BE2C (cell line): Measurements from ENCODE around the gene FBXO44.

Experiments
- DNase-seq: peaks from one replicate; pipeline ENCODE4 v3.0.0-alpha.2; 2020
- H3K27me3 ChIP-seq: fragments of 250-450 bp; sonication (Bioruptor Pico); 2 replicates; pipeline ENCODE4 v1.5.1; 2020; ENCODE audit warnings: mild to moderate bottlenecking
- H3K36me3 ChIP-seq: fragments of 250-450 bp; sonication (Bioruptor Pico); 2 replicates; pipeline ENCODE4 v1.5.1; 2020; ENCODE audit warnings: mild to moderate bottlenecking
- H3K4me1 ChIP-seq: fragments of 250-450 bp; sonication (Bioruptor Pico); 2 replicates; pipeline ENCODE4 v1.5.1; 2020
- H3K4me3 ChIP-seq: 2 replicates; pipeline ENCODE4 v1.5.1; 2011; ENCODE audit warnings: low read depth, low read length
- H3K9me3 ChIP-seq: fragments of 250-450 bp; sonication (Bioruptor Pico); 2 replicates; pipeline ENCODE4 v1.5.1; 2020
- TF ChIP-seq, protein P1 (sequence below): IDR thresholded peaks from 2 replicates; pipeline ENCODE4 v1.5.1; 2012; ENCODE audit warnings: mild to moderate bottlenecking, low read depth, low read length

The FBXO44 gene

DNA sequence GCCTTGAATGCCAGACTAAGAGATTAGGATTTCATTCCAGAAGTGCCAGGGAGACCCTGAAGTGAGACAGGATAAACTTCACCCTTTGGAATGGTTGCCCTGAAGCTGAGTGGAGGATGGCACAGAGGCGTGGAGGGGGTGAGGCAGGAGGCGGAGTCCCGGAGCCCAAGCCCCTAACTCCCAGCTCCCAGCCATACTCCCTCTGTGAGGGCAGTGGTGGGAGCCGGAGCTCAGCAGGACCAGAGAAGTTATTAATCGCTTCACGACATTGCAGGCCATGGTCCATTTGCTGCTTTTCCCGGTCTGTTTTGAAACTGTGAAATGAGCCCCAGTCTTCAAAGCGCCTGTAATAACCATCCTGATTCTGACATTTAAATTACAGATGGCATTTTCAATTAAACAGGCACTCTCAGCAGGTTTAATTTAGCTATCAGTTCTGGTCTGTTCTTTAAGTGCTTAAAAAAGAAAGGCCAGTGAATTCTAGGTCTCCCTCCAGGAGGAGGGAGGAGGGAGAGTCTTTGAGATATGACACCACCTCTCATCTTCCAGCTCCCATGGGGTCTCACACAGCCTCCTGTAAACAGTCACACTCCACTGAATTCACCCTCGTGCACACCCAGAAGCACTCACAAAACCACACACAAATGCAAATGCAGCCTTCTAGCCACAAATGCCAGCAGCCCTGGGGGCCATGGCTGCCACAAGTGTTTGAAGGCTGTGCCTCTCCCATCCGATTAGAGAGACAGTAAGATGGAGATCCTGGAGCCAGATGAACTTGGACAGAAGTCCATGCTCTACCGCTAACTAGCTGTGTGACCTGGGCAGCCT, 20.1 kb upstream of the FBXO44 start:
- no peaks in the 10 kb centered on the region for H3K36me3 ChIP-seq
- no peaks in the 10 kb centered on the region for H3K9me3 ChIP-seq
- TF ChIP-seq, protein P1, sequence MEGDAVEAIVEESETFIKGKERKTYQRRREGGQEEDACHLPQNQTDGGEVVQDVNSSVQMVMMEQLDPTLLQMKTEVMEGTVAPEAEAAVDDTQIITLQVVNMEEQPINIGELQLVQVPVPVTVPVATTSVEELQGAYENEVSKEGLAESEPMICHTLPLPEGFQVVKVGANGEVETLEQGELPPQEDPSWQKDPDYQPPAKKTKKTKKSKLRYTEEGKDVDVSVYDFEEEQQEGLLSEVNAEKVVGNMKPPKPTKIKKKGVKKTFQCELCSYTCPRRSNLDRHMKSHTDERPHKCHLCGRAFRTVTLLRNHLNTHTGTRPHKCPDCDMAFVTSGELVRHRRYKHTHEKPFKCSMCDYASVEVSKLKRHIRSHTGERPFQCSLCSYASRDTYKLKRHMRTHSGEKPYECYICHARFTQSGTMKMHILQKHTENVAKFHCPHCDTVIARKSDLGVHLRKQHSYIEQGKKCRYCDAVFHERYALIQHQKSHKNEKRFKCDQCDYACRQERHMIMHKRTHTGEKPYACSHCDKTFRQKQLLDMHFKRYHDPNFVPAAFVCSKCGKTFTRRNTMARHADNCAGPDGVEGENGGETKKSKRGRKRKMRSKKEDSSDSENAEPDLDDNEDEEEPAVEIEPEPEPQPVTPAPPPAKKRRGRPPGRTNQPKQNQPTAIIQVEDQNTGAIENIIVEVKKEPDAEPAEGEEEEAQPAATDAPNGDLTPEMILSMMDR: no peak
- no peaks in the 10 kb centered on the region for H3K27me3 ChIP-seq
- no peak for DNase-seq
- no peak overlapping the region for H3K4me3 ChIP-seq
- peaks cover 4% of the 10 kb centered on the region for H3K4me1 ChIP-seq

DNA sequence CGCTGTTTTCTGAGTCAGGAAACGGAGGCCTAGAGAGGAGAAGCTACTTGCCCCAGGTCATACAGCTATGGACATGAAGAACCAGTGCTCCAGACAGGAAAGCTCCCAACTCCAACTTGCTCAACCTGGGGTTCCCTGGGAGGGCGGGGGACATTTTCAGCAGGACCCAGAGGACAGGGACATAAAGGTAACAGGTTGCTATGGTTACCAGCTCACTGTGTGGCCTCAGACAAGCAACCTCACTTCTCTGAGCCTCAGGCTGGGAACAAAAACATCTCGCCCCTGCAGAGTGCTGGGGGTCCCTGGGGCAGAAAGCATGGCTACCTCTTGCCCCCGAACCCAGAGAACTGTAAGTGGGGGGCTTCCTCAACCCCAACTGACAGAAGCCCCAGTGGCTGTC, 16.6 kb upstream of the FBXO44 start:
- DNase-seq: no peak
- no peaks in the 10 kb centered on the region for H3K9me3 ChIP-seq

DNA sequence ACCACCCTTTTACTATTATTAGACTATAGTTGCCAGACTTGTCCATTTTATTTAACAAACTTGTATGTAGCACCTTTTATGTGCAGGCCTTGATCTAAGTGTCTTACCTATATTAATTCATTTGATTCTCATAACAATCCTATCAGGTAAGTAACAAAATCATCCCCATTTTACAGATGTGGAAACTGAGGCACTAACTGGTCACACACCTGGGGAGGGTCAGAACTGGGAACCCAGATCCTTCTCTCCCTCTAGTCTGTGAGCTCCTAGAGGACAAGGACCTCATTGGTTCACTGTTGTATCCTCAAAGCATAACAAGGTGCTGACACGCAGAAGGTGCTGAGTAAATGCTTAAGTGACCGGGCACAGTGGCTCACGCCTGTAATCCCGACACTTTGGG, 15.3 kb upstream of the FBXO44 start:
- DNase-seq: no peak
- no peaks in the 10 kb centered on the region for H3K36me3 ChIP-seq
- no peaks in the 10 kb centered on the region; the same call in 1 of the 2 replicates for H3K4me1 ChIP-seq
- no peak overlapping the region for H3K4me3 ChIP-seq
- H3K27me3 ChIP-seq: no peaks in the 10 kb centered on the region
- no peaks in the 10 kb centered on the region for H3K9me3 ChIP-seq
- TF ChIP-seq, protein P1: no peak

More for the DNA sequence above, 16.6 kb upstream of the FBXO44 start:
- Histone ChIP-seq H3K36me3 (no peaks in the 10 kb centered on the region), H3K27me3 (no peaks in the 10 kb centered on the region), H3K4me3 (no peak overlapping the region), H3K4me1 (no peaks in the 10 kb centered on the region; the same call in 1 of the 2 replicates)
- TF ChIP-seq, protein P1: no peak

DNA sequence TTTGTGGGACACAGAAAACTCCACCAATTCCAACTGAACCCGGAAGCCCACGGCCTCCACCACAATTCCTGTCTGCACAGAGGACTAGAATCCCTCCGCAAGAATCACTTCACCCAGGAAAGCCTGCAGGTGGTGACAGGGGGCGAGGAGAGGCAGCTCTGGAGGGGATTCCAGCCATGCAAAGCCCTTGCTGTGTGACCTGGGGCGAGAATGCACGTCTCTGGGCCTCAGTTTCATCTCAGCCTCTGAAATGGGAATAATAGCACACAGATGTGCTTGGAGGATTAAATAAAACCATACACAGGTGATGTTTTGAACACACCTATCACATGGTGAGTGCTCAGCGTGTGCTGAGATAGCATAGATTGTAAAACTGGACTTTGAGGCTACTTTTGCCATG, 14.6 kb upstream of the FBXO44 start:
- Histone ChIP-seq H3K4me3 (no peak overlapping the region), H3K4me1 (no peaks in the 10 kb centered on the region), H3K9me3 (no peaks in the 10 kb centered on the region), H3K27me3 (no peaks in the 10 kb centered on the region), H3K36me3 (no peaks in the 10 kb centered on the region)
- no peak for DNase-seq
- TF ChIP-seq, protein P1: no peak

DNA sequence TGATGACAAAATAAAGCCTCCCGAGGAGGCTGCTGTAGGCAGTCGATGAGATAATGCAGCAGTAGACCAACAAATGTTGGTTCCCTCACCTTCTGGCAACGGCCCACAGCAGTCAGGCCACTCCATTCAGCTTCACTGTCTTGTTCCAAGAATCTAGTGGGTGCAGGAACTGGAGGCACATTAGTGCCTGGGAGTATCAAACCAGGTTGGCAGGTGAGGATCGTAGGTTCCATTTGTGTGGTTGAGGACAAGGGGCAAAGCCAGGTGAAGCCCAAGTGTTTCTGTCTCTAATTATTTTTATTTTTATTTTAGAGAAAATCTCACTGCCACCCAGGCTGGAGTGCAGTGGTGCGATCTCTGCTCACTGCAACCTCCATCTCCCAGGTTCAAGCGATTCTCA, 13.7 kb upstream of the FBXO44 start:
- no peak for DNase-seq
- H3K4me3 ChIP-seq: no peak overlapping the region
- H3K9me3 ChIP-seq: no peaks in the 10 kb centered on the region
- H3K27me3 ChIP-seq: no peaks in the 10 kb centered on the region
- no peaks in the 10 kb centered on the region for H3K4me1 ChIP-seq
- H3K36me3 ChIP-seq: no peaks in the 10 kb centered on the region
- TF ChIP-seq, protein P1: no peak

DNA sequence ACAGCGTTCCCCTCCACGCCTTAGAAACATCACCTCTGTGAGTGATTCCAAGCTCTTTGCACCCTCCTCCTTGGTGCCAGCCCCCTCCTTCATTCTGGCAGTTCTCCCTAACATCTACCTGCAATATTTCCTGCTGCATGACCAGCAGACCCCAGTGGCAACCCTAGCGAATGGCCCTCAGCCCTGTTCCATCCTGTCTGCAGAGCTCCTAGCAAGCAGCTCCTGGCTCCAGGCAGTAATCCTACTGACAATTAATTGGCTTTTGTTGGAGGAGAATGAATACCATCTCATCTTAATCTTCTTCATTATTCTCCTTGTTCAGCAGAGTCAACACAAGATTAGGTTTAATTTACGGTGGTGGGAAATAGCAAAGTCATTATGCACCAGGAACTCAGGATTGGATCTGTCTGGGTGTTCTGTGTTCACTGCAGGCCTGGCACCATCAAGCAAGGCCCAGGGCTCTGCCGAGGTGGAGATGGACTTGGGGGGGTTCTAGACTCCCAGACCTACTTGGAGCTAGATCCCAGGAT, 12.8 kb upstream of the FBXO44 start:
- no peaks in the 10 kb centered on the region for H3K9me3 ChIP-seq
- TF ChIP-seq, protein P1: no peak

More for the DNA sequence above, 12.8 kb upstream of the FBXO44 start:
- Histone ChIP-seq H3K4me3 (no peak overlapping the region), H3K36me3 (no peaks in the 10 kb centered on the region), H3K4me1 (no peaks in the 10 kb centered on the region), H3K27me3 (no peaks in the 10 kb centered on the region)
- no peak for DNase-seq
